GM12892 (cell line): ENCODE data around the gene MOXD1.

Source experiments
- POLR2A ChIP-seq: IDR thresholded peaks from 2 replicates; pipeline ENCODE4 v1.6.1; 2011; ENCODE audit warnings: low read depth, low read length, control low read depth
- POLR2AphosphoS5 ChIP-seq: IDR thresholded peaks from 2 replicates; pipeline ENCODE4 v1.6.1; 2011; ENCODE audit warnings: low read depth, low read length, control low read depth

DNA sequence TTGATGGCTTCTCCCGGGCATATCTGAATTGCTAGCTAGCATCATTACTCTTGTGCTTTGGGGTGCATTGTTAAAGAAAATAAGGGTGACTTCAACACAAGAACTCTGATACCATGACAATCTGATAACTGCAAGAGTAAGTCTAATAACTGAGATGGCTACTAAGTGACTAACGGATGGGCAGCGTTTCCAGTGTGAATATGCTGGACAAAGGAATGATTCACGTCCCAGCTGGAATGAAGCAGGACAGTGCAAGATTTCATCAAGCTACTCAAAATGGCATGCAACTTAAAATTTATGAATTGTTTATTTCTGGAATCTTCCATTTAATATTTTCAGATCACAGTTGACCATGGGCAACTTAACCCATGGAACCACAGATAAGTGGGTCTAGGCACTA lies 31.7 kb downstream of the MOXD1 start:
- TF ChIP-seq POLR2A (no peak), POLR2AphosphoS5 (no peak)
